ENCODE data around the gene UBTD2. TPM values are rescaled to one million over a fixed set of nuclear protein-coding genes. Genes with fewer than 3 reads are reported as not detected.

UBTD2 gene
- total RNA-seq, 1 experiment from 2014 or later = 22.7 TPM

- no peak overlapping the region for H3K27ac Mint-ChIP-seq
- no peaks in the 10 kb centered on the region for H3K27me3 Mint-ChIP-seq (ENCODE audit: low read depth)
- no peak overlapping the region for H3K4me3 Mint-ChIP-seq
- H3K36me3 Mint-ChIP-seq = peaks cover 13% of the 10 kb centered on the region
- no peak for ATAC-seq
- CTCF ChIA-PET = interaction anchor here (1.4 kb wide), 1 partner anchor 18 kb away, joined by 3 read pairs; no protein-coding TSS in a partner anchor
- H3K4me1 Mint-ChIP-seq = peaks cover 26% of the 10 kb centered on the region
- POLR2A ChIA-PET = no interaction called here
- no peaks in the 10 kb centered on the region for H3K9me3 Mint-ChIP-seq
- DNase-seq (ENCODE audit: low spot score) = no peak
- TF ChIP-seq NR2C2 (CRISPR knock-in tag; IDR thresholded peaks at IDR 0.05) (no peak), MXD4 (CRISPR knock-in tag; IDR thresholded peaks at IDR 0.05; ENCODE audit: borderline replicate concordance) (no peak), ZNF317 (CRISPR knock-in tag; IDR thresholded peaks at IDR 0.05; ENCODE audit: borderline replicate concordance, low read depth) (no peak), HMGA2 (CRISPR knock-in tag; IDR thresholded peaks at IDR 0.05) (no peak), IRF2 (CRISPR knock-in tag; IDR thresholded peaks at IDR 0.05; ENCODE audit: borderline replicate concordance, low read depth) (no peak), TP53 (CRISPR knock-in tag; IDR thresholded peaks at IDR 0.05) (no peak), ZNF396 (CRISPR knock-in tag; IDR thresholded peaks at IDR 0.05; ENCODE audit: borderline replicate concordance) (no peak), ZNF121 (CRISPR knock-in tag; IDR thresholded peaks at IDR 0.05) (no peak), NFYB (CRISPR knock-in tag; conservative IDR thresholded peaks at IDR 0.05; ENCODE audit: low read depth) (no peak), SMAD4 (CRISPR knock-in tag; IDR thresholded peaks at IDR 0.05) (no peak)
These were observed 18.7 kb downstream of the UBTD2 start for GRCh38 chr5:172264815-172265395.

DNA sequence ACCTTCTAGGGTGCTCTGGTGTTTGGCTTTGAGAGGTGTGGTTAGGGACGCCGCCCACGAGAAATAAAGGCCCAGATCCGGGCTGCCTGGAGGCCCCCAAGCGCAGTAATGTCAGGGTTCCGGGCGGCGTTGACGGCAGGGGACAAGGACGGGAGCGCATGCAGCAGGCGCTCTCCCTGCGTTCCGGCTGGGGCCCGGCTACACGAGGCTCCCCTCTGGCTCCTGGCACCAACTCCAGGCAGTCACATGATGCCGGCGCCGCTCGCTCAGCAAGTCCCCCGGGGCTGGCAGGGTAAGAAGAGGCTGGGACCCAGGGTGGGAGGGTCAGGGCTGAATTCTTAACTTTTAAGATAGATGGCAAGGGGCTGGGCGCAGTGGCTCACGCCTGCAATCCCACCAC lies 28.1 kb downstream of the UBTD2 start:
- ChIA-PET CTCF (no interaction called here), POLR2A (no interaction called here)
- Mint-ChIP-seq H3K27ac (no peak overlapping the region), H3K4me1 (no peaks in the 10 kb centered on the region), H3K4me3 (no peak overlapping the region), H3K36me3 (peaks cover 64% of the 10 kb centered on the region), H3K9me3 (peaks cover 40% of the 10 kb centered on the region), H3K27me3 (ENCODE audit: low read depth) (no peaks in the 10 kb centered on the region)
- DNase-seq (ENCODE audit: low spot score) (no peak), ATAC-seq (no peak)
- TF ChIP-seq, protein P1, sequence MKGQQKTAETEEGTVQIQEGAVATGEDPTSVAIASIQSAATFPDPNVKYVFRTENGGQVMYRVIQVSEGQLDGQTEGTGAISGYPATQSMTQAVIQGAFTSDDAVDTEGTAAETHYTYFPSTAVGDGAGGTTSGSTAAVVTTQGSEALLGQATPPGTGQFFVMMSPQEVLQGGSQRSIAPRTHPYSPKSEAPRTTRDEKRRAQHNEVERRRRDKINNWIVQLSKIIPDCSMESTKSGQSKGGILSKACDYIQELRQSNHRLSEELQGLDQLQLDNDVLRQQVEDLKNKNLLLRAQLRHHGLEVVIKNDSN (CRISPR knock-in tag; IDR thresholded peaks at IDR 0.05) = no peak
- no peak for TF ChIP-seq ZNF671 (CRISPR knock-in tag; IDR thresholded peaks at IDR 0.05)
- TF ChIP-seq AR (CRISPR knock-in tag; IDR thresholded peaks at IDR 0.05) = no peak
- TF ChIP-seq USF2 (CRISPR knock-in tag; IDR thresholded peaks at IDR 0.05) = 0 out of 2 replicates have a peak, but pooled peaks have one; percentile 18
- no peak for TF ChIP-seq E2F1 (CRISPR knock-in tag; IDR thresholded peaks at IDR 0.05)
- TF ChIP-seq TEAD1 (CRISPR knock-in tag; IDR thresholded peaks at IDR 0.05) = no peak
- TF ChIP-seq ZNF138 (CRISPR knock-in tag; conservative IDR thresholded peaks at IDR 0.05) = no peak
- no peak for TF ChIP-seq NFYB (CRISPR knock-in tag; conservative IDR thresholded peaks at IDR 0.05; ENCODE audit: low read depth)

DNA sequence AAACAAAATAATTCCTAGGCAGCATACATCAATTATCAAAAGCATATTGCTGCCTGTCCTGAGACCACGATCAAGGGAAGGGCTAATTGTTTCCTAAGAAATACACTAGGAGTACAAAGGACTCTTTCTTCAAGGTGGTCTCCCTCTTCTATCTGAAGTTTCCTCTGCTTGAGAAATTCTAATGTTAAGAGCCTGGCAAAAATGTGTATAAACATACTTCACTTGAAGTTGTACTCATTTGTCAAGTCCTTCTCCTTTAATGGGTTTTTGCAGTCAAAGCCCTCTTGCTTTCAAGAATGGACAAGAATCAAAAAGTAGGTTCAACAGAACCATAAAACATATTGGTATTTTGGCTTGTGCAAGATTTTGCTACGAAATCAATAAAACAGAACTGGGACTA lies 31.1 kb downstream of the UBTD2 start:
- ChIA-PET POLR2A (no interaction called here), CTCF (no interaction called here)
- Mint-ChIP-seq H3K27me3 (ENCODE audit: low read depth) (no peaks in the 10 kb centered on the region), H3K27ac (no peak overlapping the region), H3K4me3 (no peak overlapping the region), H3K9me3 (peaks cover 26% of the 10 kb centered on the region), H3K36me3 (peaks cover 50% of the 10 kb centered on the region), H3K4me1 (no peaks in the 10 kb centered on the region)
- no peak for DNase-seq (ENCODE audit: low spot score)
- no peak for ATAC-seq
- no peak for TF ChIP-seq IRF2 (CRISPR knock-in tag; IDR thresholded peaks at IDR 0.05; ENCODE audit: borderline replicate concordance, low read depth)
- no peak for TF ChIP-seq TEAD4 (CRISPR knock-in tag; IDR thresholded peaks at IDR 0.05)
- TF ChIP-seq ESRRA (CRISPR knock-in tag; IDR thresholded peaks at IDR 0.05; ENCODE audit: borderline replicate concordance) = no peak
- TF ChIP-seq NFATC4 (CRISPR knock-in tag; IDR thresholded peaks at IDR 0.05) = no peak
- TF ChIP-seq, protein P2, sequence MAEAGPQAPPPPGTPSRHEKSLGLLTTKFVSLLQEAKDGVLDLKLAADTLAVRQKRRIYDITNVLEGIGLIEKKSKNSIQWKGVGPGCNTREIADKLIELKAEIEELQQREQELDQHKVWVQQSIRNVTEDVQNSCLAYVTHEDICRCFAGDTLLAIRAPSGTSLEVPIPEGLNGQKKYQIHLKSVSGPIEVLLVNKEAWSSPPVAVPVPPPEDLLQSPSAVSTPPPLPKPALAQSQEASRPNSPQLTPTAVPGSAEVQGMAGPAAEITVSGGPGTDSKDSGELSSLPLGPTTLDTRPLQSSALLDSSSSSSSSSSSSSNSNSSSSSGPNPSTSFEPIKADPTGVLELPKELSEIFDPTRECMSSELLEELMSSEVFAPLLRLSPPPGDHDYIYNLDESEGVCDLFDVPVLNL (CRISPR knock-in tag; IDR thresholded peaks at IDR 0.05; ENCODE audit: borderline replicate concordance, low read depth) = no peak
- TF ChIP-seq ZBTB21 (CRISPR knock-in tag; IDR thresholded peaks at IDR 0.05; ENCODE audit: borderline replicate concordance) = no peak
- no peak for TF ChIP-seq ZNF263 (CRISPR knock-in tag; IDR thresholded peaks at IDR 0.05; ENCODE audit: low read depth)
- TF ChIP-seq OVOL2 (CRISPR knock-in tag; IDR thresholded peaks at IDR 0.05; ENCODE audit: borderline replicate concordance) = no peak
- TF ChIP-seq NR2C2 (CRISPR knock-in tag; IDR thresholded peaks at IDR 0.05) = no peak
- TF ChIP-seq, protein P3, sequence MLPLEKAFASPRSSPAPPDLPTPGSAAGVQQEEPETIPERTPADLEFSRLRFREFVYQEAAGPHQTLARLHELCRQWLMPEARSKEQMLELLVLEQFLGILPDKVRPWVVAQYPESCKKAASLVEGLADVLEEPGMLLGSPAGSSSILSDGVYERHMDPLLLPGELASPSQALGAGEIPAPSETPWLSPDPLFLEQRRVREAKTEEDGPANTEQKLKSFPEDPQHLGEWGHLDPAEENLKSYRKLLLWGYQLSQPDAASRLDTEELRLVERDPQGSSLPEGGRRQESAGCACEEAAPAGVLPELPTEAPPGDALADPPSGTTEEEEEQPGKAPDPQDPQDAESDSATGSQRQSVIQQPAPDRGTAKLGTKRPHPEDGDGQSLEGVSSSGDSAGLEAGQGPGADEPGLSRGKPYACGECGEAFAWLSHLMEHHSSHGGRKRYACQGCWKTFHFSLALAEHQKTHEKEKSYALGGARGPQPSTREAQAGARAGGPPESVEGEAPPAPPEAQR (CRISPR knock-in tag; IDR thresholded peaks at IDR 0.05) = no peak
- no peak for TF ChIP-seq SMAD3 (CRISPR knock-in tag; IDR thresholded peaks at IDR 0.05; ENCODE audit: borderline replicate concordance)

Data from WTC11 (cell line).